Mesenchymal stem cell (in vitro differentiated cells and primary cell): ENCODE measurements around the gene AKAP6.
A peak's percentile ranks its signal among the peaks of the same experiment; 100 is the strongest.

Experiments
- DNase-seq: peaks from one replicate; pipeline ENCODE4 v3.0.0-alpha.2; 2013
- H2AFZ ChIP-seq: one replicate; pipeline ENCODE4 v1.6.1; 2013; ENCODE audit warnings: low read depth, mild to moderate bottlenecking, control low read depth, inconsistent platforms, low read length, moderate library complexity
- H2AK5ac ChIP-seq: 2 replicates; pipeline ENCODE4 v1.6.1; 2013; ENCODE audit warnings: low read length, moderate library complexity, mild to moderate bottlenecking, inconsistent platforms; ENCODE audit not compliant: severe bottlenecking
- H2BK120ac ChIP-seq: one replicate; pipeline ENCODE4 v1.6.1; 2013; ENCODE audit warnings: low read depth, mild to moderate bottlenecking, inconsistent platforms, low read length, moderate library complexity
- H2BK12ac ChIP-seq, 2 experiments: one replicate each; pipeline ENCODE4 v1.6.1; 2013; ENCODE audit warnings: inconsistent platforms in 2 of 2, low read length in 2 of 2, mild to moderate bottlenecking in 2 of 2, moderate library complexity in 2 of 2, control low read depth in 1 of 2
- H2BK15ac ChIP-seq: one replicate; pipeline ENCODE4 v1.6.1; 2013; ENCODE audit warnings: mild to moderate bottlenecking, low read depth, inconsistent platforms; ENCODE audit not compliant: poor library complexity, severe bottlenecking
- H2BK5ac ChIP-seq: 2 replicates; pipeline ENCODE4 v1.6.1; 2013; ENCODE audit warnings: low read depth, mild to moderate bottlenecking, low read length, control low read depth, inconsistent platforms; ENCODE audit not compliant: poor library complexity, severe bottlenecking
- H3K14ac ChIP-seq, 2 experiments: one replicate each; pipeline ENCODE4 v1.6.1; 2013; ENCODE audit warnings: inconsistent platforms in 2 of 2, low read length in 2 of 2, control low read depth in 1 of 2, mild to moderate bottlenecking in 1 of 2, moderate library complexity in 1 of 2
- H3K18ac ChIP-seq, 2 experiments: one replicate each; pipeline ENCODE4 v1.6.1; 2013; ENCODE audit warnings: inconsistent platforms in 2 of 2, low read length in 2 of 2, control low read depth in 1 of 2, low read depth in 1 of 2, mild to moderate bottlenecking in 1 of 2
- H3K23ac ChIP-seq, 2 experiments: one replicate each; pipeline ENCODE4 v1.6.1; 2013; ENCODE audit warnings: inconsistent platforms in 2 of 2, low read length in 2 of 2, mild to moderate bottlenecking in 2 of 2, moderate library complexity in 2 of 2, control low read depth in 1 of 2
- H3K27ac ChIP-seq: 2 replicates; pipeline ENCODE4 v1.5.1; 2013; ENCODE audit warnings: mild to moderate bottlenecking, moderate library complexity, low read length, control low read depth, inconsistent platforms; ENCODE audit not compliant: poor library complexity, severe bottlenecking
- H3K27me3 ChIP-seq, 2 experiments: 2 replicates each; pipeline versions ENCODE4 v1.6.1 to v1.7.0; 2013; ENCODE audit warnings: low read length in 2 of 2, mild to moderate bottlenecking in 2 of 2, moderate library complexity in 2 of 2, control low read depth in 1 of 2, inconsistent platforms in 1 of 2; ENCODE audit not compliant: control insufficient read depth in 1 of 2, insufficient read depth in 1 of 2
- H3K36me3 ChIP-seq, 2 experiments: 2 replicates each; pipeline versions ENCODE4 v1.6.1 to v1.7.0; 2013; ENCODE audit warnings: low read length in 2 of 2, control low read depth in 1 of 2, inconsistent platforms in 1 of 2, low read depth in 1 of 2, mild to moderate bottlenecking in 1 of 2; ENCODE audit not compliant: insufficient read depth in 2 of 2, control insufficient read depth in 1 of 2
- H3K4ac ChIP-seq, 2 experiments: one replicate each; pipeline ENCODE4 v1.6.1; 2013; ENCODE audit warnings: inconsistent platforms in 2 of 2, low read length in 2 of 2, mild to moderate bottlenecking in 2 of 2, moderate library complexity in 2 of 2, control low read depth in 1 of 2, low read depth in 1 of 2
- H3K4me1 ChIP-seq: 2 replicates; pipeline ENCODE4 v1.6.1; 2013; ENCODE audit warnings: low read depth, low read length, control low read depth; ENCODE audit not compliant: control insufficient read depth, insufficient read depth
- H3K4me2 ChIP-seq: 2 replicates; pipeline ENCODE4 v1.6.1; 2013; ENCODE audit warnings: low read length, mild to moderate bottlenecking, inconsistent platforms; ENCODE audit not compliant: poor library complexity, severe bottlenecking
- H3K4me3 ChIP-seq, 2 experiments: 2 replicates each; pipeline versions ENCODE4 v1.5.1 to v1.7.0; 2013; ENCODE audit warnings: low read length in 2 of 2, mild to moderate bottlenecking in 2 of 2, control low read depth in 1 of 2, low read depth in 1 of 2; ENCODE audit not compliant: insufficient read depth in 1 of 2
- H3K79me1 ChIP-seq: replicated peaks from 2 replicates; pipeline ENCODE4 v1.6.1; 2013; ENCODE audit warnings: mild to moderate bottlenecking, control low read depth, low read length, inconsistent platforms; ENCODE audit not compliant: poor library complexity, severe bottlenecking
- H3K9ac ChIP-seq: 2 replicates; pipeline ENCODE4 v1.7.0; 2013; ENCODE audit warnings: mild to moderate bottlenecking, low read length, moderate library complexity
- H3K9me3 ChIP-seq: 2 replicates; pipeline ENCODE4 v1.7.0; 2013; ENCODE audit warnings: mild to moderate bottlenecking, low read length; ENCODE audit not compliant: control insufficient read depth
- H4K8ac ChIP-seq: one replicate; pipeline ENCODE4 v1.6.1; 2013; ENCODE audit warnings: inconsistent platforms, mild to moderate bottlenecking, low read length, moderate library complexity
- H4K91ac ChIP-seq: one replicate; pipeline ENCODE4 v1.6.1; 2013; ENCODE audit warnings: mild to moderate bottlenecking, low read length, inconsistent platforms
- WGBS: methylation state at CpG from one replicate; pipeline ENCODE4 v1.1.7; 2013; ENCODE audit warnings: mixed read lengths; 5-methylcytosine and 5-hydroxymethylcytosine counted together

Gene AKAP6

GRCh38 chr14:32474478-32475195, 145.5 kb downstream of the AKAP6 start:
- H3K14ac ChIP-seq = no peak overlapping the region
- WGBS = 100% methylated on average over 1 of the region's 5 CpGs
- no peak overlapping the region for H2AFZ ChIP-seq
- no peaks in the 10 kb centered on the region for H3K36me3 ChIP-seq
- no peak overlapping the region for H3K4me3 ChIP-seq
- H2AK5ac ChIP-seq = peak overlapping the region; percentile 69
- no peaks in the 10 kb centered on the region for H3K79me1 ChIP-seq
- peaks cover 9% of the 10 kb centered on the region for H3K4me1 ChIP-seq
- H4K91ac ChIP-seq = no peak overlapping the region
- no peak overlapping the region for H2BK120ac ChIP-seq
- H3K9me3 ChIP-seq = no peaks in the 10 kb centered on the region
- H3K27ac ChIP-seq = peak overlapping the region; percentile 49
- no peak overlapping the region for H2BK5ac ChIP-seq
- H3K27me3 ChIP-seq = no peaks in the 10 kb centered on the region
- DNase-seq = no peak
- no peak overlapping the region for H3K18ac ChIP-seq
- no peak overlapping the region for H4K8ac ChIP-seq
- no peak overlapping the region for H2BK12ac ChIP-seq
- no peak overlapping the region for H3K4ac ChIP-seq
- no peak overlapping the region for H3K4me2 ChIP-seq
- no peak overlapping the region for H3K9ac ChIP-seq
- H2BK15ac ChIP-seq = no peak overlapping the region
- H3K23ac ChIP-seq = no peak overlapping the region

- no peak overlapping the region for H3K4ac ChIP-seq
- H3K14ac ChIP-seq = no peak overlapping the region
- H4K91ac ChIP-seq = no peak overlapping the region
- H2AK5ac ChIP-seq = no peak overlapping the region
- no peaks in the 10 kb centered on the region for H3K79me1 ChIP-seq
- WGBS = 82% methylated on average over 4 of the region's 4 CpGs
- H3K27ac ChIP-seq = no peak overlapping the region
- H3K18ac ChIP-seq = no peak overlapping the region
- peaks cover 9% of the 10 kb centered on the region for H3K4me1 ChIP-seq
- no peak overlapping the region for H2BK120ac ChIP-seq
- no peaks in the 10 kb centered on the region for H3K9me3 ChIP-seq
- H2BK15ac ChIP-seq = no peak overlapping the region
- H3K27me3 ChIP-seq = no peaks in the 10 kb centered on the region
- no peak for DNase-seq
- no peak overlapping the region for H3K4me2 ChIP-seq
- H3K36me3 ChIP-seq = no peaks in the 10 kb centered on the region
- H2BK12ac ChIP-seq = no peak overlapping the region
- no peak overlapping the region for H2AFZ ChIP-seq
- no peak overlapping the region for H3K9ac ChIP-seq
- H3K23ac ChIP-seq = no peak overlapping the region
- H3K4me3 ChIP-seq = no peak overlapping the region
- H4K8ac ChIP-seq = no peak overlapping the region
- H2BK5ac ChIP-seq = no peak overlapping the region
Observed at GRCh38 chr14:32476532-32476931, 147.4 kb downstream of the AKAP6 start.

GRCh38 chr14:32477396-32477795, 148.3 kb downstream of the AKAP6 start:
- DNase-seq = no peak

DNA sequence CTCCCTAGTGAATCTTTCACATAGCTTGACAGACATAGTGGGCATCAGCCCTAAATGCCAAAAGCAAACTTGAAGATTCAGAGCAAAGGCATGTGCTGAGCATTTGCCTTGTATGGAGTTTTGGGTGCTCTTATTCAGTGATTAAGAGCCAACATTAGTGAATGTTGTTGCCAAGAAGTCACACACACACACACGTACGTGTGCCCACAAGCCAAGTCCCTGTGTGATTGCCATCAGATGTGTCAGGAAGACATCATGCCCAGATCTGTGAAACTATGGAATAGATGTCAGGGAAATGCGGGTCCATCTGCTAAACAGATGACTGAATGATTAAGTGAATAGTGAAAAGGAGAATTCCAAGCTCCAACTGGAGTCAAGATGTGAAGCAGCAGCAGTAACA, 149.0 kb downstream of the AKAP6 start:
- Histone ChIP-seq H3K9ac (no peak overlapping the region), H3K36me3 (no peaks in the 10 kb centered on the region)
- 94% methylated on average over 3 of the region's 3 CpGs for WGBS

More at GRCh38 chr14:32477396-32477795, 148.3 kb downstream of the AKAP6 start:
- H2BK15ac ChIP-seq = no peak overlapping the region
- H3K9me3 ChIP-seq = no peaks in the 10 kb centered on the region
- H3K18ac ChIP-seq = peak overlapping the region in 1 of 2 experiments; percentile 48
- H2BK120ac ChIP-seq = no peak overlapping the region
- H3K36me3 ChIP-seq = no peaks in the 10 kb centered on the region
- H3K79me1 ChIP-seq = no peaks in the 10 kb centered on the region
- H4K91ac ChIP-seq = no peak overlapping the region
- no peak overlapping the region for H3K9ac ChIP-seq
- no peak overlapping the region for H2BK12ac ChIP-seq
- no peak overlapping the region for H2BK5ac ChIP-seq
- H4K8ac ChIP-seq = no peak overlapping the region
- H3K27me3 ChIP-seq = no peaks in the 10 kb centered on the region
- no peak overlapping the region for H3K14ac ChIP-seq
- peaks cover 6% of the 10 kb centered on the region for H3K4me1 ChIP-seq
- no peak overlapping the region for H3K4me2 ChIP-seq
- no peak overlapping the region for H3K4ac ChIP-seq
- no peak overlapping the region for H3K27ac ChIP-seq
- 100% methylated on average over 3 of the region's 3 CpGs for WGBS
- H2AK5ac ChIP-seq = no peak overlapping the region
- H3K4me3 ChIP-seq = no peak overlapping the region
- no peak overlapping the region for H3K23ac ChIP-seq
- H2AFZ ChIP-seq = no peak overlapping the region

More for the DNA sequence above, 149.0 kb downstream of the AKAP6 start:
- H3K23ac ChIP-seq = no peak overlapping the region
- H4K91ac ChIP-seq = no peak overlapping the region
- H3K79me1 ChIP-seq = no peaks in the 10 kb centered on the region
- no peak overlapping the region for H2BK5ac ChIP-seq
- H3K4me2 ChIP-seq = no peak overlapping the region
- peak overlapping the region in 1 of 2 experiments; percentile 21 for H2BK12ac ChIP-seq
- H3K4me3 ChIP-seq = no peak overlapping the region
- peak overlapping the region in 1 of 2 experiments; percentile 26 for H3K14ac ChIP-seq
- no peaks in the 10 kb centered on the region for H3K27me3 ChIP-seq
- no peak overlapping the region for H4K8ac ChIP-seq
- no peak overlapping the region for H3K27ac ChIP-seq
- no peaks in the 10 kb centered on the region for H3K9me3 ChIP-seq
- H3K4ac ChIP-seq = no peak overlapping the region
- H2AFZ ChIP-seq = no peak overlapping the region
- H2BK120ac ChIP-seq = no peak overlapping the region
- no peak overlapping the region for H3K18ac ChIP-seq
- H3K4me1 ChIP-seq = peaks cover 4% of the 10 kb centered on the region
- DNase-seq = no peak
- H2BK15ac ChIP-seq = no peak overlapping the region
- H2AK5ac ChIP-seq = no peak overlapping the region
